Prostate gland (tissue), 2 donors: ENCODE results near the gene DMRTC1B.

ENCODE experiments used
- POLR2AphosphoS5 ChIP-seq: sonication (generic); formaldehyde crosslinking; IDR thresholded peaks from one replicate; pipeline ENCODE4 v1.6.1; 2017; ENCODE audit warnings: antibody characterized with exemption
- TF ChIP-seq, protein P1 (sequence below), 4 experiments: fragments of 200-600 bp in 2 of 4; fragments of 450-650 bp in 2 of 4; sonication (generic) in 2 of 4; IDR thresholded peaks; 1 replicate in 3 of 4; 2 replicates in 1 of 4; pipeline ENCODE4 v1.5.1; 2016 to 2019; ENCODE audit warnings: antibody characterized with exemption in 4 of 4, mild to moderate bottlenecking in 2 of 4, moderate library complexity in 2 of 4

DNA sequence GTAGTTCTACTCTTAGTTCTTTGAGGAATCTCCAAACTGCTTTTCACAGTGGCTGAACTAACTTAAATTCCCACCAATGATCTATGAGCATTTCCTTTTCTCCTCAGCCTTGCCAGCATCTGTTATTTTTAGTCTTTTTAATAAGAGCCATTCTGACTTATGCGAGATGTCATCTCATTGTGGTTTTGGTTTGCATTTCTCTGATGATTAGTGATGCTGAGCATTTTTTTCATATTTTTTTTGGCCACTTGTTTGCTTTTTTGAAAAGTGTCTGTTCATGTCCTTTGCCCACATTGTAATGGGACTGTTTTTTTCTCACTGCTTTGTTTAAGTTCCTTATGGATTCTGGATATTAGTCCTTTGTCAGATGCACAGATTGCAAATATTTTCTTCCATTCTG is 41.1 kb upstream of the DMRTC1B start:
- TF ChIP-seq, protein P1, sequence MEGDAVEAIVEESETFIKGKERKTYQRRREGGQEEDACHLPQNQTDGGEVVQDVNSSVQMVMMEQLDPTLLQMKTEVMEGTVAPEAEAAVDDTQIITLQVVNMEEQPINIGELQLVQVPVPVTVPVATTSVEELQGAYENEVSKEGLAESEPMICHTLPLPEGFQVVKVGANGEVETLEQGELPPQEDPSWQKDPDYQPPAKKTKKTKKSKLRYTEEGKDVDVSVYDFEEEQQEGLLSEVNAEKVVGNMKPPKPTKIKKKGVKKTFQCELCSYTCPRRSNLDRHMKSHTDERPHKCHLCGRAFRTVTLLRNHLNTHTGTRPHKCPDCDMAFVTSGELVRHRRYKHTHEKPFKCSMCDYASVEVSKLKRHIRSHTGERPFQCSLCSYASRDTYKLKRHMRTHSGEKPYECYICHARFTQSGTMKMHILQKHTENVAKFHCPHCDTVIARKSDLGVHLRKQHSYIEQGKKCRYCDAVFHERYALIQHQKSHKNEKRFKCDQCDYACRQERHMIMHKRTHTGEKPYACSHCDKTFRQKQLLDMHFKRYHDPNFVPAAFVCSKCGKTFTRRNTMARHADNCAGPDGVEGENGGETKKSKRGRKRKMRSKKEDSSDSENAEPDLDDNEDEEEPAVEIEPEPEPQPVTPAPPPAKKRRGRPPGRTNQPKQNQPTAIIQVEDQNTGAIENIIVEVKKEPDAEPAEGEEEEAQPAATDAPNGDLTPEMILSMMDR (IDR thresholded peaks at IDR 0.05): no peak
- no peak for TF ChIP-seq POLR2AphosphoS5
